NCI-H2081 treated with DMSO at 0.1 percent for 48 hours (cell line): ENCODE results near the gene C11orf86.
"Not testable (repeated sequence)": the region's sequence is repeated elsewhere in the genome, so short reads cannot be mapped to it uniquely, and the experiment has no call there.

Experiments
- DNase-seq: peaks from one replicate; lab custom pipeline; 2025; lab: John Stamatoyannopoulos, UW

Gene C11orf86

GRCh38 chr11:66967670-66968425 lies 7.3 kb upstream of the C11orf86 start:
- no peak for DNase-seq

DNA sequence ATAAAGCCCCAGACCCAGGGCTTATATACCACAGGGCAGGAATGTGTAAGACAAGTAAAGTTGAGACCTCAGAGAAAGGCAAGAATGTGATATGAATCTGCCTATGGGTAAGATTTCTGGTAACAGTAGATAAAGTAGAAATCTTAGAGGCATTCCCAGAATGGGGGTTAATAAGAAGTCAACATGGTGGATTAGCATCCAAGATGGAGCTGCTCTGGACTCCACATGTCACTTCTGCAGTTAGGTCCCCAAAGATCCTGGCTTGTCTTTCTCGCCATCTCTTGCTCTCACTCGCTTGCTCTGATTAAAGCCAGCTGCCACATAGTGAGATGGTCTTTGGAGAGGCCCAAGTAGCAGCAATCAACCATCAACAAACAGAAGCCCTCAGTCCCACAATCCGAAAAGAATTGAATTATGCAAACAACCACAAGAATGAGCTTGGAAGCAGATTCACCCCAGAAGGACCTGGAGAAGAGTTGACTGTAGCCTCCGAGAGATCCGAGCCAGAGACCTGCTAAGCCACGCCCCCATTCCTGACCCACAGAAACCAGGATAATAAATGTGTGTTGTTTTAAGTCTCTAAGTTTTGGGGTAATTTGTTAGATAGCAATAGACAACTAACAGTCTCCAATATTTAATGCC lies 5.4 kb upstream of the C11orf86 start:
- DNase-seq = no peak

- DNase-seq = no peak
Measured at GRCh38 chr11:66970371-66970806, 4.7 kb upstream of the C11orf86 start.

- no peak for DNase-seq
Measured at GRCh38 chr11:66970807-66971442, 4.2 kb upstream of the C11orf86 start.

DNA sequence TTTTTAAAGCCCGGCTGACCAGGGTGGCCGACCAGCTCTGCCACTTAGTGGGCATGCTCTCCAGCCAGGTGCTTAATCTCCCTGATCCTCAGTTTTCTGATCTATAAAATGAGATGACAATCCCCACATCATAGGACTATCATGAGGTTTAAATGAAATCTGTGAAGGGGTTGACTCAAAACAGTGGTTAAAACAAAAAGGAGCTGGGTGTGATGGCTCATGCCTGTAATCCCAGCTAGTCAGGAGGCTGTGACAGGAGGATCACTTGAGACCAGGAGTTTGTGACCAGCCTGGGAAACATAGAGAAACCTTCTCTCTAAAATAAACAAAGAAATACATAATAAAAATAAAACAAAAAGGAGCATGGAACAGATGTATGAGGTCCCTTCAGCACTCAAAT lies 3.6 kb upstream of the C11orf86 start:
- DNase-seq = no peak

DNA sequence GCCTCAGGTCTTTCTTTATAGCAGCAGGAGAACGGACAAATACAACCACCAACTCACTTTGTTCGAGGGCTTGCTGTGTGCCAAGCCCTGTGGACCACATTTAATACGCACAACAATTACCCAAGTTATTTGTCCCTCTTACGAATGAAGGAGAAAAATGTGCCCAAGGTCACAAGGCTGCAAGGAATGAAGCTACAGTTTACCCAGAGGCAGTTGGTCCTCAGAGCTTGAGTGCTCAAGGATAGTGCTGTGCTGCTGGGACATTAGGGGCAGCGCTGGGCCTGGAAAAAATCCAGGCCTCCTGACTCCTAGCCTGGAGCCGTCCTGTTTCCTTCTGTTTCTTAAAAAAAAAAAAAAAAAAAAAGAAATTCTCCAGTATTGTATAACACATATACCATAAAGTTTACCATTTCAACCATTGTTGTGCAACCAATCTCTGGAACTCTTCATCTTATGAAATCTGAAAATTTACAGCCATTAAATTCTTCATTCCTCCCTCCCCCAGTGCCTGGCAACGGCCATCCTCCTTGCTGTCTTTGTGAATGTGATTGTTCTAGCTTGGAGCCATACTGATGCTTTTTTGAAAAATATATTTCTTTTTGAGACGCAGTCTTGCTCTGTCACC lies 1.0 kb upstream of the C11orf86 start:
- DNase-seq = no peak

DNA sequence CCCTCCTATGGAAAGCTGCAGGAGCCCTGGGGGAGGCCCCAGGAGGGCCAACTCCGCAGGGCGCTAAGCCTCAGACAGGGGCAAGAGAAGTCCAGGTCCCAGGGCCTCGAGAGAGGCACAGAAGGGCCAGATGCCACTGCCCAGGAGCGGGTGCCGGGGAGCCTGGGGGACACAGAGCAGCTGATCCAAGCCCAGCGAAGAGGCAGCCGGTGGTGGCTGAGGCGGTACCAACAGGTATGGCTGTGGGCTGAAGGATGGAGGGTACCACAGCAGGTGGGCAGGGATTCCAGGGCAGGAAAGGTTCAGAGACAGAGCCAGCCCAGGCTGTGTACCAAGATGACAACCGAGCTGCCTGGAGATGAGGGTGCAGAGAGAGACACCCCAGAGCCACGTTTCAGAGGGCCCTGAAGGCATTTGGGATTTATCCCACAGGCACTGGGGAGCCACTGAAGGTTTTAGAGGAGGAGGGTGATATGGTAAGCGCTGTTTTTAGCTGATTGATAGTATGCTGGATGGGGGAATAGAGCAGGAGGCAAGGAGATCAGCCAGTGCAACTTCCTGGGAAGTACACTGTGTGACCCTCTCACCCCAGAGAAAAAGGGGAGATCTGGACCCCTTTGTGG lies 412 bp downstream of the C11orf86 start:
- DNase-seq = no peak

GRCh38 chr11:66976028-66976467 lies 944 bp downstream of the C11orf86 start:
- DNase-seq = no peak

DNA sequence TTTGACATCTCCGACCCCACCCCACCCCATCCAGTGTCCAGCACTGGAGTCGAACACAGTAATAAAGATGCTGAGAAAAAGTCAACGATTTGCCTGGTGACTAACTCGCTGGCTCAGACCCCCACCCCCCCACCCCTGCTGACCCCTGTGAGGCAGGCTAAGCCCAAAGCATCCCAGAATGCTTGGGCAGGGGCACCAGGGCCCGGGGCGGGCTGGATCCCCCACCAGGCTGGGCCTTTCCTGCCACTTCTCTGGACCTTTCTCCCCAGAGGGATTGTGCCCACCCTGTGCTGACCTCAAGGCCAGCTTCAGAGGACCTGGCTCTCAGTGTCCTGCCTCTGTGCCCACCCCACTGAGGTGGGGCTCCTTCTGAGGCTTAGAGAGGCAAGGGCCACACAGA lies 1.8 kb downstream of the C11orf86 start:
- DNase-seq = no peak

- DNase-seq = no peak
Measured at GRCh38 chr11:66978229-66978628, 3.1 kb downstream of the C11orf86 start.

GRCh38 chr11:66978717-66979116 lies 3.6 kb downstream of the C11orf86 start:
- DNase-seq = no peak

GRCh38 chr11:66979336-66979980 lies 4.4 kb downstream of the C11orf86 start:
- DNase-seq = no peak

GRCh38 chr11:66981976-66982578 lies 7.0 kb downstream of the C11orf86 start:
- DNase-seq = peak; percentile 62

DNA sequence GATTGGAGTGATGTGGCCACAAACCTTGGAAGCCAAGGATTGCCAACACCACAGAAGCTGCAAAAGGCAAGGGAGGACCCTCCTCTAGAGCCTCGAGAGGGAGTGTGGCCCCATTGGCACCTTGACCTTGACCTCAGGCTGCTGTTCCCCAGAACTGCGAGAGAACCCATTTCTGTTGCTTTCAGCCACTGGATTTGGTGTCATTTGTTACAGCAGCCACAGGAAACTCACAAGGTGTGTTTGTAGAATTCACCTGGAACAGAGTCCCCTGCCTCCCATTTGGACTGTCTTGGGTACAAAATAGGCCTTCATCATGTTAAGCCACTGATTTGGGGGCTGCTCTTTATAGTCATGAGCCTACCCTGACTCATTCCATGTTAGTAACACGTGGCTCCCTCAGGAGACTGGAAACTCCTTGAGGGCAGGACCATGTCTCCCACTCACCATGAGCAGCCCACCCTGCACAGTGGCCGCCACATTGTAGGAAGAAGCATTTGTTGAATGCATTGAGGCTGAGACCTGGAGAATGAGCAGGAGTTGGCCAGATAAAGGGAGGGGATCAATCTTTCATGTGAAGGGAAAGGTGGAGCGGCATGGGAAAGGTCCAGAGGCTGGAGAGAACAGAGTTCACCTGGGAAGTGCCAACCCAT lies 8.3 kb downstream of the C11orf86 start:
- DNase-seq = no peak

DNA sequence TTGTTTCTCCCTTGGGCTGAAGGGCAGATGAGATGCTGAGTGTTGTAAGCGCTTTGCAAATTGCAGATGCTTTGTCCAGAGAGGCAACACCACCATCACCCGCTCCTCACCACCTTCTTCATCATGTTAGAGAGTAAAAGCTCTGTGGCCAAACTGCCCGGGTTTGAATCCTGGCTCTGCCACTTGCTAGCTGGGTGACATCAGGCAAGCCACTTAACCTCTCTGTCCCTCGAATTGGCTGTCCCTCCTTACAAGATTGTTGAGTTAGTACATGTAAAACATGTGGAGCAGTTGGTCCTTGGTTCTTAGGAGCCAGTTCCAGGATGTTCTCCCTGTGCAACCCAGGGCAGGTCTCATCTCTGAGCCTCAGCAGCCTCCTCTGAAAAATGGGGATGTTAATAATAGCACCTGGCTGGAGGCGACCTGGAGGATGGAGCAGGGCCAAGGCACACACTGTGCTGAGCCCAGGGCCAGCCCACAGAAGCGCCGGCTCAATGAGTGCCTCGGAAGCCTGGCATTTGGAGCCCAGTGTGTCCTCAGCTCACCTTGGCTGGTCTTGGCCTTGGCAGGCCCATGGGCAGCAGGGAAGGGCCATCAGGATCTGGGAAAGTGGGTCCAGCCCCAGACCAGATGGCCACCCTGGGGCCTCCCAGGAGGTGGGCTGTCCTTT lies 10.5 kb downstream of the C11orf86 start:
- DNase-seq = no peak

DNA sequence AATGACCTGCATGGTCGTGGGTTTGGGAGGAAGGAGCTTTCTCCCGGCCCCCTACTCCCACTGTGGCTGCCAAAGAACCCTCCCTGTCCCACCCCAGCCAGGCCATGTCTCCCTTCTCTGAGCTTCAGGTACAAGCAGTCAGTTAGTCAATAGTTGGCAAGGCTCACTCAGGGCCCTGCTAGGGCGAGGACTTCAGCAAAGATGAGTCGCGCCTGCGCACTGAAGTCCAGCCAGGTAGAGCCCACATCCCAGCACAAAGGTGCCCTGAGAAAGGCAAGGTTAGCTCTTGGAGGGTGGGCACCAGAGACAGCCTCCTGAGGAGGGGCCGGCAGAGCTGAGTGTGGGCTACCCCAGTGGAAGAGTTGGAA lies 11.1 kb downstream of the C11orf86 start:
- DNase-seq = no peak

DNA sequence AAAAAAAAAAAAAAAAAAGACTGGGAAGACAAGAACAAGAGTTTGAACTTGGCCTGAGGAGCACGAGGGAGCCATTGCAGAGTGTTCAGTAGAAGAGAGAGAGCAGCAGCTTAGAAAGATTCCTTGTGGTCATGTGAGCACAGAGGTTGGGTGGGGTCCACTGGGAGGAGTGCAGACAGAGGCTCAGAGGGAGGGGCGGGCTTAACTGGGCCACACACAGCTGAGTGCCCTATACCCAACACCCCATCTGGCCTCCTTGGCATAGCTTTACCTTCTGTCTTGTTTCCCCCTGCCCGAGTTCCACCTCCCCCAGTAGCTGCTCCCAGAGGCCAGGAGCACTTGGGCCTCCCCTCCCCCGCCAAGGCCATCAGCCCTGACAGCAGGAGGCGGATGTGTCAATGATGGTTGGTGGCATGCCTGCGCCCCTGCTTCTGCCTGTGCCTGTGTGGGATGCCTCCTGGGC lies 12.1 kb downstream of the C11orf86 start:
- DNase-seq = no peak

DNA sequence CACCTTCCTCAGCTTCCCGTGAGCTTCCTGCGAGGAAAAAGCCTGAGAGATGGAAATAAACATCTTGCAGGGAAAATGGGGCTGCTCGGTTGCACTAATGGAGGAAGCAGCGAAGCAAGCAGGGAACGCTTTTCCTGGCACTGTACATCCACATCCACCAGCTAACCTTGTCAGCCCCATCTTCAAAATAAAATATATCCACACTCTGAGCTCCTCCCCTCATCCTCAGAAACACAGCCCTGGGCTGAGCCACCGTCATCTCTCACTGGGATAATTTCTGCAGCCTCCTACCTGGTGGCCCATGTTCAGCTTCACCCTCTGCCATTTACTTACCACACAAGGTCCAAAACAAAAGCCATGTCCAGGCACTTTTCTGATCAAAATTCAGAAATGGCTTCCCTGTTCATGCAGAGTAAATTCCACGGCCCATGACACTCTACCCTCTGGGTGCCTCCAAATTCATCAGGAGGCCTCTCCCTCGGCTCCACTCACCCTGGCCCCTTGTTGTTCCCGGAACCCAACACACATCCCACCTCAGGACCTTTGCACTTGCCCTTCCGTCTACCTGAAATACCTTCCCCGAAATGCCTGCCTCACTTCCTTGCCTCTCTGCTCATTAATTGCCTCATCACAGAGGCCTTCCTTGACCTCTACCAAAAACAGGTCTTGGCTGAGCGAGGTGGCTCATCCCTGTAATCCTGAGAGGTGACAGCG lies 13.0 kb downstream of the C11orf86 start:
- no peak for DNase-seq

DNA sequence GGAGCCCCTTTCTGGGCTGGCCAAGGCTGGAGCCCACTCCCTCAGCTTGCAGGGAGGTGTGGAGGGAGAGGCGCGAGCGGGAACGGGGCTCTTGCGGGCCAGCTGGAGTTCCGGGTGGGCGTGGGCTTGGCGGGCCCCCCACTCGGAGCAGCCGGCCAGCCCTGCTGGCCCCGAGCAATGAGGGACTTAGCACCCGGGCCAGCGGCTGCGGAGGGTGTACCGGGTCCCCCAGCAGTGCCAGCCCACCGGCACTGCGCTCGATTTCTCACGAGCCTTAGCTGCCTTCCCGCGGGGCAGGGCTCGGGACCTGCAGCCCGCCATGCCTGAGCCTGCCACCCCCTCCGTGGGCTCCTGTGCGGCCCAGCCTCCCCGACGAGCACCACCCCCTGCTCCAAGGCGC lies 13.6 kb downstream of the C11orf86 start:
- not testable (repeated sequence) for DNase-seq
